Activated CD8-positive, alpha-beta memory T cell treated with anti-CD3 and anti-CD28 coated beads for 24 hours (primary cell): ENCODE results near the gene LIMCH1.

Experiments used
- DNase-seq: peaks from one replicate; pipeline ENCODE4 v3.0.0-alpha.2; 2020

LIMCH1 gene

GRCh38 chr4:41569961-41570360 is 32.0 kb downstream of the LIMCH1 start:
- DNase-seq: no peak

- DNase-seq: no peak
Observed at GRCh38 chr4:41571422-41571821, 33.5 kb downstream of the LIMCH1 start.

- DNase-seq: no peak
Observed at GRCh38 chr4:41572516-41572915, 34.6 kb downstream of the LIMCH1 start.

GRCh38 chr4:41572956-41573355 is 35.0 kb downstream of the LIMCH1 start:
- DNase-seq: no peak

- no peak for DNase-seq
Observed at GRCh38 chr4:41573502-41574001, 35.6 kb downstream of the LIMCH1 start.

- no peak for DNase-seq
Observed at GRCh38 chr4:41575207-41575606, 37.2 kb downstream of the LIMCH1 start.

GRCh38 chr4:41575665-41576064 is 37.7 kb downstream of the LIMCH1 start:
- no peak for DNase-seq

GRCh38 chr4:41579043-41579442 is 41.1 kb downstream of the LIMCH1 start:
- DNase-seq: no peak

- no peak for DNase-seq
Observed at GRCh38 chr4:41579526-41579925, 41.6 kb downstream of the LIMCH1 start.

- DNase-seq: no peak
Observed at GRCh38 chr4:41580007-41580406, 42.0 kb downstream of the LIMCH1 start.

GRCh38 chr4:41586675-41587225 is 48.8 kb downstream of the LIMCH1 start:
- no peak for DNase-seq

- no peak for DNase-seq
Observed at GRCh38 chr4:41587286-41587685, 49.3 kb downstream of the LIMCH1 start.

- DNase-seq: no peak
Observed at GRCh38 chr4:41590591-41590990, 52.6 kb downstream of the LIMCH1 start.

GRCh38 chr4:41594432-41594831 is 56.5 kb downstream of the LIMCH1 start:
- DNase-seq: no peak

GRCh38 chr4:41597494-41597893 is 59.5 kb downstream of the LIMCH1 start:
- DNase-seq: no peak

- no peak for DNase-seq
Observed at GRCh38 chr4:41598580-41598979, 60.6 kb downstream of the LIMCH1 start.

- DNase-seq: no peak
Observed at GRCh38 chr4:41599192-41599786, 61.3 kb downstream of the LIMCH1 start.

- no peak for DNase-seq
Observed at GRCh38 chr4:41600243-41600912, 62.4 kb downstream of the LIMCH1 start.

- no peak for DNase-seq
Observed at GRCh38 chr4:41601025-41601424, 63.1 kb downstream of the LIMCH1 start.

GRCh38 chr4:41602113-41602512 is 64.2 kb downstream of the LIMCH1 start:
- no peak for DNase-seq

GRCh38 chr4:41602886-41603498 is 65.0 kb downstream of the LIMCH1 start:
- no peak for DNase-seq

- no peak for DNase-seq
Observed at GRCh38 chr4:41609851-41610250, 71.9 kb downstream of the LIMCH1 start.

- DNase-seq: no peak
Observed at GRCh38 chr4:41610474-41610873, 72.5 kb downstream of the LIMCH1 start.
